Activated CD4-positive, alpha-beta T cell treated with anti-CD3 and anti-CD28 coated beads, Interleukin-2, amount 50 U/mL, for 1 hour (primary cell): ENCODE measurements around the gene P2RY13.

ENCODE experiments used
- DNase-seq: peaks from one replicate; pipeline ENCODE4 v3.0.0-alpha.2; 2020

P2RY13 gene

DNA sequence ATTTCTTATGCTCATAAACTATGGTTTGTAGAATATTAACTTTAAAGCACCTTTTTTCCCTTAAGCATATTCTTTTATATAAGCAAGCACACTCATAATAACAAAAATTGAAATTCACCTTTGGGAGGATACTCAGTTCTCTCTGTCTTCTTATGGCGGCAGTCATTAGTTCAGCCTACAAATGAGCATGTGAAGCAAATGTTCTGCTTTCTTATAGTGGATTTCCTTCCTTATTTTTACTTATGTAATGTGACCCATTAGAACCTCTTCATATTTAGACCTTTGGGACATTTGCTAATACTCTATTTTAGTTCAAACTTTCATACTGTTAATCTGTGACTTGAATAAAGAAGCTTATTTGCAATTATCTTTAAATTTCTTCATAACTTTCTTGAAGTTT lies at the start of gene P2RY13:
TSS of gene P2RY13 (minus strand) at position 187 of the 400 bp plus-strand sequence. CDS start at position 166, 21 bp downstream.
- no peak for DNase-seq

DNA sequence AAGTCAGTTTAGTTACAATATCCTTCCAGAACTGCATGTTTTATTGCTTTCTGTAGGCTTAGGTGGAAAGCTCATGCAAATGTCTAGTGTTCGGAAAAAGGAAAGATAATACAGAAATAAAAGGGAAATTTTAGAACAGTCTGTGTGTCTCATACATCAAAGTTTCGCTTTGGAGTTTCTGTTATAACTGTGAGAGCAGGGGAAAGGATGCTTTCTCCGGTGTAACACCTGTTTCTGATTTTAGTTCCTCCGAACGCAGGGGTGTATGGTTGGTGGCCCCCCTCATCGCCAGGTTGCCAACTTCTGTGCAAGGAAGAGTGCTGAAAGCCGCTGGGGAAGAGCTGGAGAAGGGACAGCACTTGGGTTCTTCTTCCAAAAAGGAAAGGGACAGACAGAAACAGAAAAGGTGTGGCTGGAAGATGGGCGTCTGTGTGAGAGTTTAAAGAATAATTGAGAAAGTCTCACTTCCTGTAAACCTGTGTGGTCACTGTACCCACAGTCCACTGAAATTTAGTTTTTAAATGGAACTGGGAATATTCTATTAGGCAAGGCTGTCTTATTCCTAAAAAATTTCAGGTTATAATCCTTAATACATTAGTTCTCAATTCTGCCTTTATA lies 48.5 kb upstream of the P2RY13 start:
- DNase-seq = no peak

DNA sequence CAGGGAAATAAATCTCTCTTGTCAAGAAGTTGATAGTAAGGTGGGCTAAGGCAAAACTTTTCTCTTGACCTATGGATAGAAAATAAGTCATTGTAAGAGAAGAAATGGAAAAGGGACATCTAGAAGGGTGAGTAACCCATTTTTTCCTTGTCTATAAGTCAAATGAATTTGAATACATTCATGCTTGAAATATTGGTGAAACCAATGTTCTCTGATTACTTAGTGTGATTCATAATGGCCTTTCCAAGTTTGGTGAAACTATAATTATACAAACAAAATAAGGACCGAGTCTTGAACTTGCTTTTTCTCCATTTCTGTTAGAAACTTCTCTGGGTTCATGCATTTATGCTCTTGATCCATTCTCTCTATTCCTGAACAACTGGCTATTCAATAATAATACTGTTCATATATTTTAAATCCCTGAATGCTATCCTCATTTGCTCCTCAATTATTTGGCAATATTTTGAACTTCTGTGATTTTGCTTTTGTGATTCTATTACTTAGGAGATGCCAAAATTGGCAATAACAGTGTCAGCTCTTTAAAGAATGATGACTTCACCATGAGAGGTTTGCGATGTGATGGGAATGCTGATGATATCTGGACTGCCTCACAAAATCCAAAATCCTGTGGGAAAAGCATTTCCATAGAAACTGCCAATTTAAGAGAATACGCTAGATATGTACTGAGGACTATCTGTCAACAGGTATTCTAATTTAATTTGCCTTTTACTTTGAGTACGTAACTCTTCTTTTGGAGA lies 42.9 kb upstream of the P2RY13 start:
- DNase-seq = no peak

DNA sequence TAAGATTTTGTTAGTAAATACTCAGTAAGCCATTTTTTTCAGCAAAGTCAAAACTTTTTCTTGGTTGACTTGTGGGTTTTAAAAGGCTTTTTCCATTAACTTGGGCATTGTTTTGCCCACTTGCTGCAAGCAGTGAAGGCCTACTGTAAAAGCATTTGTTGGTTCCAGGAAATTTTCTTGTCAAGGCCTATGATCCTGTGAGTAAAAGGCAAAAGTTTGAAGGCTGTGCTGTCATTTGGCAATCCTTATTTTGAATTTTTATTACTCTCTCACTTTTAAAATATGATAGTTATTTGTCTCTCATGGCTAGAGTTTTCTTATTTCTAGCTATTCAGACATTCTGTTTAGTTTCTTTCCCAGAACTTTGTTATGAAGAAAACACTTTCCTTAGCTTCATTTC lies 42.2 kb upstream of the P2RY13 start:
- no peak for DNase-seq

DNA sequence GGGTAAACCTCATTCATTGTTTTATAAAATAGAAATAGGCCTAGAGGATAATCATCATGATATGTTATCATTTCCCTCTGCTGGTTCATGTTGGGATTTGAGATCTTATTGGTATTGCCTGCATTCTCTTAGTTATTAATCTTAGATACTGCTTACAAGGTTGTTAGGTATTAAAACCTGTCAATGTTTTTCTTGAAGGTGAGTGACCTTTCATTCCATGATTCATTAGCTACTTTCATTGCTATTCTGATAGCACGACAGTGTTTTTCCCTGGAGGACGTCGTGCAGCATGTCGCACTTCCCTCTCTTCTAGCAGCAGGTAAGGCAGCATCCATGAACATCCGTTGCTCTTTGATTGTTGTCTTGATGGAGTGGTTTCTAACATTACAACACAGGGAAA lies 38.1 kb upstream of the P2RY13 start:
- DNase-seq = no peak

DNA sequence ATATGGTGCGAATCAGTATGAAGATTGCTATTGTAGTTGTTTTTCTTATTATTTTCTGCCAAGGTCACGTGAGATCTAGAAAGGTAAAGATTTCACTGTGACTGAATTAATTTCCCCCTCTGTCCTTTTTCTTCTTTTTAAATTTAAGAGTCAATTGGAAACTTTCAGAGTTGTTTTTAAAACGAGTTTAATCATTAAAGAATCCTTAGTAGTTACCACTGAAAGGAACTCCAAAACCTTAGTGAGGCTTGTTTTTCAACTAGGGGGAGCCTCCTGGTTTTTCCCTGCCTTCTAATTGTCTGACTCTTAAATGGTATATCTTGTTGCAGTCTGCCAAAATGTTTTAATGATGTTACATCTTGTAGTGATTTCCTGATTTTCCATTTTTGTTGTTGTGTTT lies 37.6 kb upstream of the P2RY13 start:
- no peak for DNase-seq

DNA sequence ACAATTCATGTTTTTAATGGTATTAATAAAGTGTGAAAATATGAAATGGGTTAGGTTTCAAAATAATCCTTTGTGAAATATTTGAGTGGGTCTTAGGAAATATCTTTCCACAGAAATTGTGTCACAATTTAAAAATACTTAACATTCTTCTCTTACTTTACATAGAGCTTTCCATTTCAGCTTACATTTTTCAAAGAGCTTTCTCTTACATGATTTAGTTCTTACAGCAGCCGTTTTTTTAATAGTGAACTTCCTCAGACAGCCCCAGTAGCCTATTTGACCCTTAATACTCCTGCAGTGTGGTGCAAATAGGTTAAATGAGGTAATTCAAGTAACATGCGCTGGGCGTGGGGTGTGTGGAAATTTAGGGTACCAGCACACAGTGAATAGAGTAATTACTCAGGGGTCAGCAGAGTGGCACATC lies 33.4 kb upstream of the P2RY13 start:
- no peak for DNase-seq

DNA sequence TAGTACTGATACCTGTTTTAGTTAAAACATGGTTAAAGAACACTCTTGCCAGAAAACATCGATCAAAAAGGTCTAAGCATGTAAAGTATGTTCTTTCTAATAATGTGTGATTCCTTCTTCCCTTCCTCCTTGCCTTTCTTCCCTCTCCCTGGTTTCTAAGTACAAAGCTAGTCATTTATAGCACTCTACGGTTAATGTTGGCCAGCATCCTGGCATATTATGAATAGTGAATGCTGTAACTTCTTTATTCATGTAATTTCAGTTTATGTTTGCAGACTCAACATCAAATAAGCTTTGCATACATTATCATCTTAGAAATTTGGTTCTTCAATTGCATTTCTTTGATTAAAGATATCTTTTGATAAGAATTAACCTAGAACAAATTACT lies 28.1 kb upstream of the P2RY13 start:
- DNase-seq = no peak

DNA sequence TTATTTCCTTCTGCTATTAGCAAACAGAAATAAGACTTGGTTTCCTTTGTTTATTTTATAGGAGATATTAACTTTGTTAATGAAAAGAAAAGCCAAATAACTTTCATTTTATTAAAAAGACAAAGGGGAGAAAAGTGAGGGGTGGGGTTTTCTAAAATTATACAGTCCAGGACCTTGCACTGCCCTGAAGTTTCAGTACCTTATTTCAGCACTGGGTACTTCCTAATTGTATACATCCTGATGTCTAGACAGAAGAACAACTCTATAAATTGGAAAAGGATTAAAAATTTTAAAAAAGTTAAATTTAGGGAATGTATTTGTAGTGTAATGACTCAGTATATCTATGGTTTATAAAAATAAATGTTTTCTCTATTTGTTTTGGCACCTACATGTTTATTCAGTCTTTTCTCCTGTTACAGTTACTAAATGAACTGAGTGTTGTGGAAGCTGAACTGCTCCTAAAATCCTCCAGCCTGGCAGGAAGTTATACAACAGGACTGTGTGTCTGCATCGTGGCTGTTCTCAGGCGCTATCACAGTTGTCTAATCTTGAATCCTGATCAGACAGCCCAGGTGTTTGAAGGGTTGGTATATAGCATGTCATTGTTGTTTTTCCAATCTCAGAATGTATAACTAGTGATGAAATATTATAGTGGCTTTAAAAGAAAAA lies 27.6 kb upstream of the P2RY13 start:
- DNase-seq = no peak

DNA sequence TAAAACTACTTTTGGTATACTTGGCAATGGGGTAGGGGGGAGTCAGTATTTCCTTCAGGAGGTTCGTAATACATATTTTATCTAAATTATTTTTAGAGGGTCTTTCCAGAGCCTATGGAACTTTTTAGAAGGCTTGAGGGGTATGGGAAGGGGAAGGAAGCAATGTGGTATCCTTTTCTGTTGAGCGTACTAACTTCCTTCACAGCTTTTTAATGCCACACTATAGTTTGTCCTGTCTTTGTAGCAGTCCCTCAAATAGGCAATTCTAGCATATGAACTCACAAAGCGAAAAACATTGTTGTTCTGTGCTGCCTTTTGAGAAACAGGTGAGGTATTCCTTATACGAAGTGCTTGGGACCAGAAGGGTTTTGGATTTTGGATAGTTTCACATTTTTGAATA lies 22.3 kb upstream of the P2RY13 start:
- DNase-seq = no peak

DNA sequence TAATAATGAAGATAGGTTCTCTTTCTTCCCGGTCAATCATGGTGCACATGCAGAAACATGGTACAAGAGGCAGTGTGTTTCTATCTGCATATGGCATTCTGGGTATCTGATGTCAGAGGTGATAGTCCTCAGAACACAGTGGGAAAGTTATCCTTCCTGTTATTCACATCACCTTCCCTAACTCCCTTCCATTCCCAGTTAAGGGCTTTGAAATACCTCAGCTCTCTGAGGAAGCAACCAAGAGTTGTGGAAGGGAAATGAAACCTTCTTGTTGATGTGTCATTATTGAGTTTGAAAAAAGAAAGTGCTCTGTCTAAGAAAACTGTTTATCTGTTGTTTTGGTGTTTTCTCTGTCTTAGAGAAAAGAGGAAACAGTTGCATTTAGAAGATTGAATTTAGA lies 21.9 kb upstream of the P2RY13 start:
- no peak for DNase-seq

DNA sequence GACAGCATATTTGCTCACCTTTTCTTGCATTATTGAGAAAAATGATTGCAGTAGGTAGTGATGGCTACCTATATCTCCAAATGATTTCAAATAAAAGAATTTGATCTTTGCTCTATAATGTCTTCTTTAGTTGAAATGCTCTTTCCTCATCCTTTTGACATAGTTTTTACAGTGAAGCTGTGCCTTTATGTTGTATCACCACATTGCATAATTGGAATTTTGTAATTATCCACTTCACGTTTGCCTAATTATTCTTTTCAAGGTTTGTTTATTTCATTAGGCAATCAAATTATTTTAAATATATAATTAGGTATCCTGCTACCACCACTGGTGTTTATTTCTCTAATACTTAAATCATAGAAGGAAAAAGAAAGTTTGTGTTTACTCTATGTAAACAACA lies 21.3 kb upstream of the P2RY13 start:
- DNase-seq = no peak

DNA sequence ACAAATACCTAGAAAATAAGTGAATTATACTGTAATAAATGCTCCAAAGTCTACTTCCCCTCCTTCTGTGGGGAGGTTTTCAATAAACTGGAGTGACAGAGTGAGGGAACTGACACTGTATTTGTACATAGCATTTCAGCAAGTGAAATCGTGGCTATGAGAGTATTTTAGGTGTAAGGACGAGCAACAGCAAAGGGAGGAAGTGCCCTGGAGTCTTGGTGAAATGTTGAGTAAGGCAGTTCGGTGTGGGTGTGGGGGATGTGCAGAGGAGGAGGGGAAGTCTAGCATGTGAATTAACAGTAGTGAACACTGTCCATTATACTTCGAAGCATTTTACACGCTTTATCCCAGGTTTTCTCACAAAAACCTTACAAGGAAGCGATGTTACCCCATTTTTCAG lies 18.1 kb upstream of the P2RY13 start:
- no peak for DNase-seq

DNA sequence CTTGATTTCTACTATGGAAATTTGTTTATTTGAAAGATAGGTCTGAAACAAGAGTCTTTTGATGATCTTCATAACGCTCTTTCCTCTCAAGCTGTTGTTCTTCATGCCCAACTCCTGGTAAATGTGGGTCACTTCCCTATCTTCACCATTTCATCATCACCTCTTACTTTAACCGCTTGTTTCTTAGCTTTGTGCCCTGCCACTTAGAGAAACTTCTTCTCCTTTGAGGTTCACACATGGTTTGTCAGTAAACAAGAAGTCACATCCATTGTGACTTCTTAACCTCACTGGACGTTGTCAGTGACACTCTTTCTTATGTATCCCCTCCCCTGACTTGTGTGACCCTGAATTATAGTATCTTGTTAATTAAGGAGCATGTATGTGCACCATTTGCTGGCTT lies 16.9 kb upstream of the P2RY13 start:
- DNase-seq = no peak

DNA sequence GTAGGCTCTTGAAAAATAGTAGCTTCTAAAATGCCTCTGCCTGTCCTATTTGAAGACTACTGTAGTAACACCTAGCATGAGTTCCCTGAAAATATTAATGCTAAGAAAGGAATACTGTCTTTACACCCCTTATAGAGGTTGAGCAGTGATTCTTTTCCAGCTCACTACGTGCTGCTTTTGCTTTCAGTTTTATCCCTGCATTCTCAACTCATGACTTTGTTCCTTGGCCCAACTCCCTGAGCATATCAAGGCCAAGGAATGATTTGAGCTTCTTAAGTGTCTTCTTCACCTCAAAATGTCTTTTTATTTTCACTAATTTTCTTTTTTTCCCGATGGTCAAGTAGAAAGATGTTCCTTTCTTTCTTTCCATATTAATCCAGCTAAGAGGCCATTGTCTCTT lies 16.5 kb upstream of the P2RY13 start:
- no peak for DNase-seq

DNA sequence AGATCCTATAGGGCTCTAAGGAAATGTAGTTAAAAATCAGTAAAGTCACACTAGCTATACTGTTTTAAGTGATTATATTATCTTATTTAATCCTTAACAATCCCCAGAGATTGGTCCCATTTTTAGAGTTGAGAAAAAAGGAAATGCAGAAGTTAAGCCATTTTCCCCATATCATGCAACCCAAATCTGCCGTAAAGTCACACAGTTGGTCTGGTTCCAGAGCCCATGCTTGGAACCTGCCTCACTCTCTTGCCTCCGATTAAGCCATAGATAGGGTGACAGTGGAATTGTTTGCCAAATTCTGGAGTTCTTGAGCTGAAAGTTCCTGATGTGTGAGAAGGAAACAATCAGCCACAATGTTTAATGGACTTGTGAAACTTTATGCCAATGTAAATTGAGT lies 2.3 kb upstream of the P2RY13 start:
- DNase-seq = no peak

DNA sequence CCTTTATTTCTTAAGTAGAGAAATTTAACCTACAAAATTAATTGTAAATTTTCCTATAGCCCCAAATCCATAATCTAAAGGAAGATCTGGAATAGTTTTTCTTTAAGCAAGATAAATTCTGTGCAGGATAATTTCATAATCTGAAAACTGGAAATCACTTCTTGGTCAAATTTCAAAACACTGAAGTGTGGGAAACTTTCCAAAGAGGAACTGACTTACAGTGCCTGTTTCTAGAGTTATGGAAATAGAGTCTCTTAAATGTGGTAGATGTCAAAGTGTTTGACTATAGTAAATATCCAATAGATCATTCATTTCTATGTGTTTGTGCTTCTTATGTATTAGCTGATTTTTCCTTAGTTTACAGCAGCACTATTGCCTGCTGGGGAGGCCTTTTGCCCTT lies 1.6 kb upstream of the P2RY13 start:
- DNase-seq = no peak

DNA sequence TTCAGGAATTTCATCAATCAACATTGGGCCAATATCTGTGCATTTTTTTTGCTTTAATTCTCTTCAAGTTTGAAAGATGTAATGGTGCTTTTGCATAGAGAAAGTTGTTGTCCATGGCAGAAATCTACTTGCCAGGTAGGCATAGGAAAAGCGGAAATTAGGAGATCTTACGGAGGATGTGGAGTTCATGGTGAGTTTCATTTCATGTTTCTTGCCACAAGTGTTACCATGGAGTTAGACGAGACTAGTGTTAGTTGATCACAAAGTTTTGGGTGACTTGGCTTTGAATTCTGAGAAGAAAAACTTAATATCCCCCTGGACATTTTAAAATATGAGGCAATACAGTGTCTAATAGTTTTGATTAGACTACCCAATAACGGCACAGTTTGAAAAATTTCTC lies 1.0 kb upstream of the P2RY13 start:
- DNase-seq = no peak

DNA sequence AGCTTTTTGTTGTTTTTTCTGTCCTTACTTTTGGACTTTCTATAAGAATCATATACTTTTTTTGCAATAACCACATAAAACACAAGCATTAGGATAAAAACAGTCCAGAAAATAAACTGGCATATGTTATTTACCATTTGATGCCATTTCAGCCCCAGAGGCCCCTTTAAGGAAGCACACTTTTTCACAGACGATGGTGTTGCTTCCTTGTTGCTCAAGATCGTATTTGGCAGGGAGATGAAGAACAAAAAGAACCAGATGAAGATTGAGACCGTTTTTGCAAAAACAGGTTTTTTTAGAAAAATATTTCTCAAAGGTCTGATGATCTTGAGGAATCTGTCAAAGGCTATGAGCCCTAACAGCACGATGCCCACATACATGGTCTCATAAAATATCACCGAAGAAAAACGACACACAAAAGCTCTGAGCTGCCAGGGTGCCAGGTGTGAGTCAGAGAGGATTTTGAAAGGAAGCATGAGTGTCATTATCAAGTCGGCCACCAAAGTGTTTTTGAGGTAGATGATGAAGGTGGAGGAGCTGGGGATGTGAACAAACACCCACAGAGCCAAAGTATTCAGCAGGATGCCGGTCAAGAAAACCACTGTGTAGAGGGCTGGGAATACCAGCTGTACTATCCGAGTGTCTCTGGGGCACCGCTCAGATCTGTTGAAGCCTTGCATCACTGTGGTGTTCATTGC lies 902 bp downstream of the P2RY13 start:
- no peak for DNase-seq

DNA sequence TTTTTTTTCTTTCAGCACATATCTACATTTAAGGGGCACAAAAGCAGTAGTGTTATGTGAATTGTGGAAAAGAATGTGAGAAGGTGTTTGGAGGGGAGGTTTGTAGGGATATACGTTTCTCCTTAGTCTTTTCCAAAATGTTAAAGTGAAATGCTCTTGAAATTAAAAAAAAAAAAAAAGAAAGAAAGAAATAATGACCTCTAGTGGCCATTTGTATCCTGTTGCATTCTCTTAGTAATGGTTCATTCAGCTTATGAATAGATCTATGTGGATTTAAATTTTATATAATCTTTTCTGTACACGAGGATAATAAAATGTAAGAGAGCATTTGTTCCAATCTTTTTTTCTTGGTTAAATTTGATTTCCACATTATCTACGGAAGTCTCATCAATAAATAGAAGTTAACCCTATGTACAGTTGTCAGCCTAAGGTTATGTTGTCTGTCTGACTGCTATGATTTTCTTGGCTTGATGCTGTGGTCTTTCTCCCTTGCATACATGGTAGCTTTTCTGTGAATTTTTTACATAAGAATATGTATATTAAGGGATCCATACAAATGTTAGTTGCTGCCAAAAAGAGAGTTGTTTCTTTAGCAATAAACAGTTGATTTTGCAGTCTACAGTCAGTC lies 1.7 kb downstream of the P2RY13 start:
- DNase-seq = no peak

DNA sequence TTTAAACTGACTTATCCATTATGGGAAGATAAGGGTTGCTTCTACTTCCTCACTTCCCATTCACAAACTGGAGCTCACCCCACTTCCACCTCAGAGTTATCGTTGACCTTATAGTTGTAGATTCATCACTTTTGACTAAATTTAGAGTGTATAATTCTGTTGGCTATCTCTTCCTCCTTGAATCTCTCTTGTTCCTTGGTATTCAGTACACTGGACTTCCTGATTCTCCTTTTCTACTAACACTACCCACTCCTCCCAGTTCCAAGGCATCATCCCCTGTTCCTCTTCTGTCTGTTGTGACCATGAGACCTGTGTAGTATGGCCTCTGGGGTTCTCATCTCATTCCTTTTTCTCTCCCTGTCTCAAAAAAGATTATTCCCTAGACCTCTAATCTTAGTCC lies 6.8 kb downstream of the P2RY13 start:
- DNase-seq = no peak

DNA sequence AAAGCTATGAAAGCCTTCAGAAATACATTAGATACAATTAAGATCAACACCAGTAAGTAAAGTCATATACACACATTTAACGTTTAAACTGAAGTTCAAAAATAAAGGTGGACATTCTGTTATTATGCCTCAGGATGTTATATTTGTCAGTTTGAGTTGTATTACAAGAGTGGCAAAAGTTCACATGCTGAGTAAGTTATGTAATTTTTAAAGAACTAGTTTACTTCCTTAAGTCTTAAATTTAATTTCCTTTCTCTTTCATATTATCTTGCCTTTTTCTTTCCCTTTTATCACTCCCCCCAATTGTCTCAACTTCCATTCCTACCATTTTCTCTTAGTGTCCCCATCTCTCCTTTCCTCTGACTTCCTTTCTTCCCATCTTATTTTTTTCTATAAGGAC lies 7.8 kb downstream of the P2RY13 start:
- no peak for DNase-seq

DNA sequence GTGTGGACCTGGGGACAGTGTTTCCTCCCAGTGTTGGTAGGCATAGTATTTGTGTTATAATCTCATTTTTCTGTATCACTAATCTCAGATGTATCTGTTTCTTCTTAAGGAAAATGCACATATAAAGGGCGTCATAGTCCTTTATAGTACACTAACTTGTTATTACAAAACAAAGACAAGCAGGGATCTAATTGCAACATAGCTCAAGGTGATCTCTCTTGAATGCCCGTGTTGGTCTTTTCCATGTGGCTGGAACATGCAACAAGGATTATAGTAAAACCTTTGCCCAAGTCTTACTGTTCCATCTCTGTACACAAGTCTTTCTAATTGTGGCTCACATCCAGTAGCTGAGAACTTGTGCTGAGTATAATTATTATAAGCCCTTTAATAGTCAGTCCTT lies 9.2 kb downstream of the P2RY13 start:
- DNase-seq = no peak
